ENCODE measurements around the gene MRE11.
"Not testable (repeated sequence)": the region's sequence is repeated elsewhere in the genome, so short reads cannot be mapped to it uniquely, and the experiment has no call there.

Gene MRE11

DNA sequence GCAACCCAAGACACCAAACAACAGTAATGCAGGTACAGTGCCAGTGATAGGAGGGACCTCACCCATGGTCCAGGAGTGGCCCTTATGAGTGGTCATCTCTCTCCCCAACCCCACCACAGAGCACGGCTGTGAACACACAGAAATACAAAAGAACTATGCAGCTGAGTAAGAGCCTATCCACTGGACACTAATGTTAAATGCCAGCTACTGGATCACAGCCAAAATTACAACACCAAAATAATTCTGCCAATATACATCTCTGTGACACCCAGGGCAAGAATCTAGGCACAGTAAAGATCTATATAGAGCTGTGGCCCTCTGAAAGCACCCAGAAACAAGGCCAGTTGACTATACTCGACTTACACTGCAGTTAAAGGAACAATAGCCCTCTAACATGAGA is 69.6 kb downstream of the MRE11 start:
- DNase-seq (ENCODE audit: low read depth): no peak

DNA sequence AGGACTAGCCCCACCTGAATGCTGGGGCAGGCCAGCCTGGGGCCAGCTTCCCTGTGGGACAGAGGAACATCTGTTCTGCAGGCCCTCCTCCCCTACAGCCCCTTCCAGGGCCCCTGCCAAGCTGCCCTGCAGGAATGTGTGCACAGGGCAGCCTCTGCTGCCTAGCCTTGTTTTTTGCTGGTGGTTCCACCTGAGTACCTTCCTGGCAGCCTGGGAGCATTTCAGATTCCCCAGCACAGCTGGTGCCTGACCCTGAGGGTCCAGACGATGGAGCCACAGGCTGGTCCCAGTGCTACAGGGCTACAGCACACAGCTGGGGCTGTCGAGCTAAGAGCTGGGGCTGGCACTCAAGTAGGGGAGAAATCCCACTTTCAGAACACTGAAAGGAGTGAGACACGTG is 70.1 kb downstream of the MRE11 start:
- DNase-seq (ENCODE audit: low read depth): no peak

DNA sequence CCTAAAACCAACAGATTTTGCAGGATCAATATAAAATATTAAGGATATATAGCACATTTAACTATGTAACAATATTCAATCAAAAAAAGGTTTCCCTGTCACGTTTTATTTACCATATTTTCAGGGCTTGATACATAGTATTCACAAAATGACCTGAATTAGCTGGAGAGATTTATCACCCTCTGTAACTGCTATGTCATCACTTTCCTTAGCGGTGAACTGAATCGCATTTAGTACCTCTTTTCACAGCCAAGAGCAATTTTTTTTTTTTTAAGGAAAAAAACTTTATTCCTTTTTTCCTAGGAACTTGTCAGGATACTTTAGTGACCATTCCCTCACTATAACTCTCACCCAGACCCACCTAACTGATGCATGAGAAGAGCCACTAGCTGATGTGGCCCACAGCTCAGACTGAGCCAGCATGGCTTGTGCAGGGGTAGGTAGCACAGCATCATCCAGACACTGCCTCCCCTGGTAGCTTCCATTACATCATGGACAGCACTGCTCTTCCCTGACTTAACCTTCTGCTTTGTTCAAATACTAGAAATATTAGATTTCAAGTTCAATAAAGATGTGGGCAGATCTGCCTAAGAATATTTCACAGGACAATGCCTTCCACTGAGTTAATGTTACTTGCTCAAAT is 75.4 kb downstream of the MRE11 start:
- no peak for DNase-seq (ENCODE audit: low read depth)

DNA sequence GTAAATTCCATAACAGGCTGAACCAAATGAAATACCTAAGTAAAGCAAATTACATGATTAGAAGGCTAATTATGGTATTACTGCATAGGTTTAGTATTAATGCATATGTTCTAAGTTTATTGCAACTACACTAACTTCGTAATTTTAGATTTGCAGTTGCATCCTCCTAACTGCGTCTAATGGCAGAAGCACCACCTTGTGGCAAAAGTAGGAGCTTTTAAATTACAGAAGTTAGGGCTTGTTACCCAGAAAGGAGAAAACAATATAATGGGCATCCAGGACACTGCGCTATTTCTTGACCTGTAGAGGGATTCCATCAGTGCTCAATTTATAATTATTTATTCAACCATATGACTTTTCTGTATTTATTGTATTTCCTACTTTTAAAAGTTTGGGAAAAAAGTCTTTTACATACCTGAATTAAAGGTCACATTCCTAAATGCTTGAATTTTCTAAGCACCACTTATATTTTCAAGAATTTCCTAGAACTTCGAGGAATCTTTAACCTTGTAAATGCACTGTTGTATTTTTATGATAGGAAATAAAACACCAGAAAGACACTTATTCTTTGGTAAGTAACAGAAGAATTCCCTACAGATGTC is 76.2 kb downstream of the MRE11 start:
- DNase-seq (ENCODE audit: low read depth): no peak

DNA sequence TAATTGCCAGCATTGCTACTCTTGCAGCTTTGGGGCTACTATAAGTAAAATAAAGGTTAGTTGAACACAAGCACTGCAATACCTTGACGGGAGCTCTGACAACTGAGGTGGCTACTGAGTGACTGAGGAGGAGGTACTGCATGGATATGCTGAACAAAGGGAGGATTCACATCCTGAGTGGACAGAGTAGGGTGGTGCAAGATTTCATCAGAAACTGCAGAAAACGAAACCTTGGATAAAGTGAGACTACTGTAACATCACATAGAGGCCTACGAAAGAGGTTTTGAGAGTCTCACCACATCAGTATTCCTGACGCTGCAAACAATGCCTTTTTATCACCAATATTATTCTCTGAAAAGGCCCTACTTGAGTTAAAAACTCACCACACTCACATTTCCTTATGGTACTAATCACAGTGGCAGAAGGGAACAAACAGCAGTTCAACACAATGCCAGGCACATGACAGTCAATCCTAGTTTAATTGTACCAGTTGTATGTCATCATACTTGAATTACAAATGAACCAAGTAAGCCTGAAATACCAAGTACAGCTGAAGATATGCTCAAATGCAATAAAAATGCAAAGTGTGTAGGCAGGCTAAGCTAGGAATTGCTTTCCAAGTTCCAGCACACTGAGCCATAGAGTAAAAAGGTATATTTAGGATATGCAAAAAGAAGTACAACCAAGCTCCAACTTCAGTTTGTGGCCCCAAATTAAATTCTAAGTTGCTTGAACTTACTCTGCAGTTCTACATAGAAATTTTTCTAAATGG is 88.4 kb downstream of the MRE11 start:
- DNase-seq (ENCODE audit: low read depth): no peak

DNA sequence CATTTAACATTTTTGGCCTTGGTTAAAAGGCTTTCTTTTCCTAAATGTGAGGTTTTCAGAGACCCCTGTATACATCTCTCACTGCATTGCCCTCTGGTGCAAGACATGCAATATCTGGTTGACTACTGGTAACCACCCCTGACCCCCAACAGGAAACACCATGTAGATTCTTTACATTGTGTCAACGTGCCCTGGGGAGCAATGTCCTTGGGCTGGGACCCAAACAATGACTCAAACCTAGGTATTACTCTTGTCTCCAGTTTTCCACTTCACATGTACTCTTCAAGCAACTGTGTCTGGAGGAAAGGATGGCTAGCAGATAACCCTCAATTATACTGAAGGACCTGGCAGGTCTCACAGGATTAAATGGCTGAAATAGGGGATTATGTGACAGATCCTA is 91.3 kb downstream of the MRE11 start:
- DNase-seq (ENCODE audit: low read depth): no peak

DNA sequence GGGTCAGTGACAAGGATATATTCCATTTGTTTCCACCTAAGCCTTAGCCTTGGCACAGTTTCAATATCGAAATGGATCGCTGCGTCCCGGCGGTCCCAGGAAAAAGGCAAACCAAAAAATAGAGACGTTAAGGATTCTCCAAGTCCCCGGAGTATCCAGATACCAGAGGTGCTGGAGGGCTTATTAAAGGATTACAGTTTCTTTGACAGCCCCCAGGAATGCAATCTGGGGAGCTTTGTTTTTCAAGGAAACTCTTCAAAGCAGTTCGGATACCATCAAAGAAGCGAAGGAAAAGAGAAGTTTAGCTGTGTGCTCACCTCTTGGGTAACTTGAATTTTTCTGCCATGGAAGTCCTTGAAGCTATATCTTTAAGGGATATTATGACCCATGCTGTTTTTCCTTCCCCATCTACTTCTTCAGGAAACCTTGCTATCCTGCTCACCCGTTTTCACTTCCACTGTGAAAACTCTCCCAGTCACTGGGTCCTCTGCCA is 91.8 kb downstream of the MRE11 start:
- no peak for DNase-seq (ENCODE audit: low read depth)

DNA sequence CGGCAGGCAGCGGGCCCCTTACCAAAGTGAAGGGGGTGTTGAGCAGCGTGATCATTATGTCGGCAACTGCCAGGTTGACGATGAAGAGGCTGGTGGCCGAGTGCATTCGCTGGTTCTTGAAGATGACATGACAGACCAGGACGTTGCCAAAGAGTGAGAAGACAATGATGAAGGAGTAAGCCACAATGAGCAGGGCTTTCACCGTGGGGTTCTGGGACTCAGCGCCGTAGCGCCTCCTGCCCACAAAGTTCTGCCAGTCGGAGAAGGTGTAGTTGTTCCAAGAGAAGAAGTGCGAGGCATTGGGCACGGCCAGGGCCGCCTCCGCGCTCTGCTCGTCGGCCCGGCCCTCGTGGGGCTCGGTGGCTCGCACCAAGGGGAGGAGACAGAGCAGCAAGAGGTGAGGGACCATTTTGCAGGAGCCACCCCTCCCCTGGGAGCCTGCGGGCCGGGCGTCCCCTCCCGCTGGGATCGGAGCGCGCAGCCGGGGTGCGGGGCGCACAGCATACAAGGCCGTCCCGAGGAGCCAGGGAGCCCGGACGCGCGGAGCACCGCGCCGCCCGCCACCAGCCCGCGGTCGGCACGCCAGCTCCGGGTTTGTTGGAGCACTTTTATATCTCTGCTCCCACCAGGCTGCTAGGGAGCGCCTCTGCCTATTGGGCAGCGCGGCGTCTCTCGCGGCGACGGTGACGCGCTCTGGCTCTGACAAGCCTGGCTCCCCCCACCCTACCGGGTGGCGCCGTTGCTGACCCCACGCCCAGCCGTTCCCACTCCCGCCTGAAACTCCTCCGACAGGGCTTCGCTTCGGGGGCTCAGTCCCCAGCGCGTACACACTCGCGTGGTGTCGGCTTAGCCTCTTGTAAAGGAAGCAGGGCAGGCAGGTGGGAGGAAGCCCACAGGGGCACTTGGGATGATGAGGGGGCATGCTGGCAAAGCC is 92.5 kb downstream of the MRE11 start, which contains the start of gene GPR83:
Gene GPR83, minus strand, starts transcription at position 581 of the 934 bp plus-strand sequence. Its CDS starts 172 bp downstream, at position 409.
- DNase-seq (ENCODE audit: low read depth): no peak

DNA sequence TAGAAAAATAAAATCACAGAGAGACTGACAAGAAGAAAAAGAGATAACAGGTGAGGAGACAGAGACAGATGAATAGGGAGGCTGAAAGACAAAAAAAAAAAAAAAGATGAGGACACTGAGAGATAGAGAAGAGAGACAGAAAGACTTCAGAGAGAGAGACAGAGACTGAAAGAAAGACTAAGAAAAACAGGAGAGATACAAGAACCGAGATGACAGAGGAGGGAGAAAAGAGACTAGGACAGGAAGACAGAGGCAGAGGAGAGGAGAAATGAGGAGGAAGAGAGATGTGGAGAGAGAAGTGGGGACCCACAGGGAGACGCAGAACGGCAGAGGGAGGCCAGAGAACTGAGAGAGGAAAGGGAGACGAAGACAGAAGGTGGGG is 93.2 kb downstream of the MRE11 start:
- DNase-seq (ENCODE audit: low read depth): no peak

DNA sequence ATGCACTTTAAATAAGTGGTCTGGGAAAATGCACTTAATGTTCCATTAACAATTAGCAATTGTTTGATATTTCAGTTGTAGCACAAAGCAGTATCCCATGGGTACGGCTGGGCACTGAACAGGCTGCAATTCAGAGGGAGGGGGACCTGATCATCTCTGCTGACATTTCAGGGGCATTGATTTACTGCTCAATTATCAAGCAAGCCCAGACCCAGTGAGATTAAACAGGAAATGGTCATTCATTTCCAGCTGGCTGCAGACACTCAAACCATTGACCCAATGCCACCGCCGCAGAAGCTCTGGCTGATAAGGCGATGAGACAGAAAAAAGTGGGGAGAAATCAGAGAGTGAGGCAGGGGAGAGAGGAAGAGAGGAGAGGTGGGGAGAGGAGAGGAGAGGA is 93.6 kb downstream of the MRE11 start:
- DNase-seq (ENCODE audit: low read depth): no peak

DNA sequence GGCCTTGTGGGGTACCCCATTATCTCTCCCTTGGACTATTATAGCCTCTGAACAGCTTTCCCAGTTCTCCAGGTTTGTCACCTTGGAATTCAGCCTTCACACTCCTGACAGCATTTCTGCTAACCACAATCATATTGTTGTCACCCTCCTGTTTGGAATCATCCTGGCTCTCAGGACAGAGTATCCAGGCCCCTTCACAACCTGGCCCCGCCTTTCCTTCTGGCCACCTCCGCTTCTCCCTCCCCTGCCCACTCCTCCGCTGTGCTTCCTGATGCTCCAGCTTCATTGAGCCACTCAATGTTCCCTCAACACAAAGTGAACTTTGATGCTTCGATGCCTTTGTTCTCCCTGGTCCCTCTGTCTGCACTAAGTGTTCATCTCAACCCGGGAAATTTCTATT is 95.5 kb downstream of the MRE11 start:
- DNase-seq (ENCODE audit: low read depth): no peak

DNA sequence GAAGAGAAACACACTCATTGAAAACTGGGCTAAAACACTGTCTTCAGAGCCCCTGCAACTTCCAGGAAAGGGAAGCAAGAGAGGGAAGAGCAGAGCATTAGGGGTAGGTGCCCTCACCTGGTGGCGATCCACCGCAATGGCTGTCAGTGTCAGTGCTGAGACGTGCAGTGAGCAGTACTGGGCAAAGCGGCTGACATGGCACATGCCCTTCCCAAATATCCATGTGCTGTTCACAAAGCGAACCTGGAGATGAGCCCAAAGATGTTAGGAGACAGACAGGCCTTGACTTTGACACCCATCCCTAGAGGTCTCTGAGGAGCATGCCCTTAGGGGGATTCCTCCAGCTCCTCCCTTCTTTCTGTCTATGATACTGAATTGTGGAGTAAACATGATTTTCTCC is 97.4 kb downstream of the MRE11 start:
- DNase-seq (ENCODE audit: low read depth): no peak

DNA sequence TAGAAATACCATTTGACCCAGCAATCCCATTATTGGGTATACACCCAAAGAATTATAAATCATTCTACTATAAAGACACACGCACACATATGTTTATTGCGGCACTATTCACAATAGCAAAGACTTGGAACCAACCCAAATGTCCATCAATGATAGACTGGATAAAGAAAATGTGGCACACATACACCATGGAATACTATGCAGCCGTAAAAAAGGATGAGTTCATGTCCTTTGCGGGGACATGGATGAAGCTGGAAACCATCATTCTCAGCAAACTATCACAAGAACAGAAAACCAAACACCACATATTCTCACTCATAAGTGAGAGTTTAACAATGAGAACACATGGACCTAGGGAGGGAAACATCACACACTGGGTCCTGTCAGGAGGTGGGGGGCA is 101.7 kb downstream of the MRE11 start:
- not testable (repeated sequence) for DNase-seq (ENCODE audit: low read depth)

DNA sequence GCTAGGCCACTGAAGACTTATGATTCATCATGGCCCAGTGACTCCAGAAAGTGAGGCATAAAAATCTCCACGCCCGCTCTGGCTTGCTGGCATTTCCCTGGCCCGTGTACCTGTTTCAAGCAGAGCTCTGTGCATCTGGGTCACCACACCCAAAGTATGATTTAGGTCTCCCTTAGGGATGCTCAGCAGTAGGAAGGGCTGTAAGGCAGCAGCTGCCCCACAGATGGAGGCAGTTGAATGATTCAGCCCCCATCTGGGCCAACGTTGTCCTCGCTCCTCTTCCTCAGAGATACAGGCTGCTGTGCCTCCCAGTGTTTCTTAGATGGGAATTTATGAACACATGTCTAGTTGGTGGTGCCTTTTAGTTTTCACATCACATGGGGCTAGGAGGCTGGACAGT is 114.0 kb downstream of the MRE11 start:
- no peak for DNase-seq (ENCODE audit: low read depth)

DNA sequence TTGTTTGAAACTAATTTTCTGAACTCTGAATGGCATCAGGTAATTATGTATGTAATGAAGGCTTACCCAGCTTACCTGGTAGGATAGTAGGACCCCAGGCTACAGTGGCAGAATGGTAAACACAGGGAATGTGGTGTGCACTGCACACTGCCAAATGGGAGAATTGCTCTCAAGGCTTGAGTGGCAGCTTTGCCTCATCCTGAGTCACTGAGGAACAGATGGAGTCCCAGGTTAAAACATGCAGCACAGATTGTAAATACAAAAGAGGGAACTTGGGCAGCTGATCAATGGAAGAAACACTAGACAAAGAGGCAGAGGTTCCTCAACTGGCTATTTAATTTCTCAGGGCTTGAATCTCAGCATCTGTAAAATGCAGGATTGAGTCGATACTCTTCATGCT is 116.8 kb downstream of the MRE11 start:
- no peak for DNase-seq (ENCODE audit: low read depth)

DNA sequence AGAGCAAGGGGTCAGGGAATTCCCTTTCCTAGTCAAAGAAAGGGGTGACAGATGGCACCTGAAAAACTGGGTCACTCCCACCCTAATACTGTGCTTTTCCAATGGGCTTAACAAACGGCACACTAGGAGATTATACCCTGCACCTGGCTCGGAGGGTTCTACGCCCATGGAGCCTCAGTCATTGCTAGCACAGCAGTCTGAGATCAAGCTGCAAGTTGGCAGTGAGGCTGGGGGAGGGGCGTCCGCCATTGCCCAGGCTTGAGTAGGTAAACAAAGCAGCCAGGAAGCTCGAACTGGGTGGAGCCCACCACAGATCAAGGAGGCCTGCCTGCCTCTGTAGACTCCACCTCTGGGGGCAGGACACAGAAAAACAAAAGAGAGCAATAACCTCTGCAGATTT is 123.1 kb downstream of the MRE11 start:
- DNase-seq (ENCODE audit: low read depth): not testable (repeated sequence)
